HG02981 (cell line): ENCODE data around the gene TYSND1.
A peak's percentile ranks its signal among the peaks of the same experiment; 100 is the strongest.
"Not testable (repeated sequence)": the region's sequence is repeated elsewhere in the genome, so short reads cannot be mapped to it uniquely, and the experiment has no call there.

Experiments
- ATAC-seq: cut with Tn5 transposase; IDR thresholded peaks from one replicate; pipeline ENCODE4 v1.9.1; 2021; ENCODE audit warnings: mild to moderate bottlenecking, moderate library complexity; ENCODE audit not compliant: unreplicated experiment

TYSND1 gene

DNA sequence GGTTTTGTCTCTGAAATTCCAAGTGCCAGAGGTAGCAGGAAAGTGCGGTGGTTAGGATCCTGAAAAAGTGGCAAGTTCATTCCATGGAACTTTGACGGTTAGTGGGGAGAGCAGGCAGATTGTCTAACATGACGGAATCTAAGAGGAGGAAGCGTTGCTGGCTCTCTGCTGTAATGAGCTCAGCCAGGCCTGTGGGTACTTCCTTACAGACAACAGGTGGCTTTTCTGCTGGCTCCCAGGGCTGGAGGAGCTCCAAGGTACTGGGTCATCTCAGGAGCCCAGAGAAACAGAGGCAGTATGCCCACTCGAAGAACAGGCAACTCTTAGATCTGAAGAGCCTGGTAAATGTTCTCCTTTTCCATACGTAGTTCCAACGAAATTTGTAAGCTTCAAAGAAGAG lies 10.8 kb downstream of the TYSND1 start:
- no peak for ATAC-seq

DNA sequence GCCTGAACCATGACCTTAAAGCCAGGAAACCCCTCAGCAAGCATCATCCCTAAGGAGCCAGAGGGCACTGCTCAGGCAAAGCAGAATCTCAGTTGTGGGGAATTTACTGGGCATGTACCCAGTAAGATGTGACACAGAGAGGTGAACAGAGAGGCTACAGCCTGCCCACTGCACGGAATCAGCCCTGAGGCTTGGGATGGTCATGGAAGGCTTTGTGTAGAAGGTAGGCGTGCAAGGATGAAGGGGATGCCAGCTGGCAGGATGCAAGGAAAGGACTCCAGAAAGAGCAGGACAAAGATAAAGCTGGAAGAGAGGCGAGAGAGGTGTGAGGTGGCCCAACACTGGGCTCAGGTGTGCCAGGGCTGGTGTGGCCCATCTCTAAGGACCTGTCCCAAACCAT lies 11.5 kb downstream of the TYSND1 start:
- ATAC-seq, result no peak

GRCh38 chr10:70132098-70133029 lies 14.1 kb downstream of the TYSND1 start, which contains the start of gene AIFM2:
AIFM2 (minus strand) TSS chr10:70132825; CDS start chr10:70124084, 8,741 bp downstream.
- ATAC-seq, result peak; percentile 82

DNA sequence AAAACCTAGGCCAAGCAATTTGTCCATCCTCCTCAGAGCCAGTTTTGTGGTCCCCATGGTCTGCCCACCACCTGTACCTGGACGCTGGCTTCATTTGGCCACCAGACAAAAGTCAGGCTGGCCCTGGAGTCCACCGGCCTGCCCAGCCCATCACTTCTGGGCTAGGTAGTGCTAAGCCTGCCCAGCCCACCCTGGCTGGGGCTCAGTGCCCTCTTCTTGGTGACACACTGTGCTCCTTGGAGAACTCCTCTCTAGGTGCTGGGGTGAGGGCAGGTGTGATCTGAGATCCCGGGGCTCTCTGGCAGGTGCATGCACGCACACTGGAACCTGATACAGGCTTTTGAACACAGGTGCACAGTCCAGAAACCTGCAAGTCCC lies 15.0 kb downstream of the TYSND1 start:
- ATAC-seq, result no peak

GRCh38 chr10:70130878-70131559 lies 15.5 kb downstream of the TYSND1 start:
- no peak for ATAC-seq

GRCh38 chr10:70126700-70127395 lies 19.7 kb downstream of the TYSND1 start:
- no peak for ATAC-seq

DNA sequence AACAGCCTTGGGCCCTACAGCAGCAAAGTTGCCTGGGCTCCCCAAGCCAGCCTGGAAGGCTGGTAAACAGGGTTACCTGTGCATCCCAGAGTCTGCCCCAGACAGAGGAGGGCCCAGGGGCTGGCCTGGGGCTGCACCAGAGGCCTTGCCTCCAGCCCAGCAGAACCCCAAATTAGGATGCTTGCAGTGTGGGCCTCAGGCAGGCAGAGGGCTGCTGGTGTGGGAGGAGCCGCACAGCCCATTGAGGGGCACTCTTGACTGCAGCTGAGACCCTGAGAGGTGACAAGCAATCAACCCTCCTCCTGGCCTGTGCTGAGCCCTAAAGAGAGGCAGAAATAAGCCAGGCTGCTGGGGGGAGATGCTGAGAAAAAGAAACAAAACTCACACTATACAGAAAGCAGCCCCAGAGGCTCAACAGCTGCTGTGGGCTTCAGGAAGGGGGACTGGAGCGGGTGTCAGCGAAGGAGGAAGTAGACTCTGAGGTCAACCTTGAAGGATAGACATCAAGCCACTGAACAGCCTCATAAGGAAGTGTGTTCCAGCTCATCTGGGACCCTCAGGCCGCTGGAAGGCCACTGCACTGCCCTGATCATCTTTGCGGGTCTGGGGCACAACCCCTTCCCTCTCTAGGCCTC lies 20.5 kb downstream of the TYSND1 start:
- ATAC-seq, result no peak

- ATAC-seq, result no peak
Measured at GRCh38 chr10:70124918-70125317, 21.6 kb downstream of the TYSND1 start.

DNA sequence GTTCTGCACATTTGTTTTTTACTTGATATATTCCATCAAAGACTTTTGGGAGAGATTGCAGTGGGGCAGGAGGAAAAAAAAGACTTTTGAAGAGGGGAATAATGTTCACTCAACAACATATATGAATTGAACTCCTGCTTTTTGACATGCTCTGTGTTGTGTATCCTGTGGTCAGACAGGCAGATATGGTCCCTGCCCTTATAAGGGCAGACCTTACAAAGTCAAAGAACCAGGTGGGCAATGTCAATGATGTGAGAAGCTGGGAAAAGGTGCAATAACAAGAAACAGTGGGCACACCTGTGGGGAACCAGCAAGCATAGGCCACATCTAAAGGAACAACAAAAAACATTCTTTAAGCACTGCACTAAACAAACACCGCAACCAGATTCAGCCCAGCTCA lies 22.1 kb downstream of the TYSND1 start:
- no peak for ATAC-seq

DNA sequence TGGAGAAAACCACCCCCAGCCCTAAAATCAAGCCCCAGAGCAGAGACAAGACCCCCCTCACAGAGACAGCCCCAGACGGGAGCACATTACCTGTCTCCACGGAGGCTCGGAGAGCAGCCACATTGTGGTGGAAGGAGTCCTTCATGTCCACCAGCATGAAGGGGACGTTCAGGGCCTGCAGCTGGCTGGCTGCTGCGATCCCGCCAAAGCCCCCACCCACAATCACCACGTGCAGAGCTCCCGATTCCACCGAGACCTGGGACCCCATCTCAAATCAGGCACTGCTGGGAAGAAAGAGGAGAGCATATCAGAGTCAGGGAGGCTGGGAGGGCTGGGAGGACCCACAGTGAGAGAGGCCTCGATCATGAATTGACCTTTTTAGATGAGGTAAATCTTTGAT lies 22.7 kb downstream of the TYSND1 start:
- ATAC-seq, result no peak

DNA sequence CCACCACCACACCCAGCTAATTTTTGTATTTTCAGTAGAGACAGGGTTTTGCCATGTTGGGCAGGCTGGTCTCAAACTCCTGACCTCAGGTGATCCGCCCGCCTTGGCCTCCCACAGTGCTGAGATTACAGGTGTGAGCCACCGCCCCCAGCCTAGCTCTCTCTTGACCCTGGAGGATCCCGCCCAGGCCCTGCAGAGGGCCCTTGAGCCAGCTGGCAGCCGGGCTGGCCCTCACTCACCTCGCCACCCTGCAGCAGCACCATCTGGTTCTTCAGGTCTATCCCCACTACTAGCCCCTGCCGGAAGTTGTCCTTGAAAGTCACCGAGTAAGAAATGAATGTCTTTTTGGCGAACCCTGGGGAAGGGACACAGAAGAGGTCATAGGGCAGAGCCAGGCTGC lies 23.3 kb downstream of the TYSND1 start:
- not testable (repeated sequence) for ATAC-seq

- no peak for ATAC-seq
Measured at GRCh38 chr10:70122742-70123141, 23.8 kb downstream of the TYSND1 start.

DNA sequence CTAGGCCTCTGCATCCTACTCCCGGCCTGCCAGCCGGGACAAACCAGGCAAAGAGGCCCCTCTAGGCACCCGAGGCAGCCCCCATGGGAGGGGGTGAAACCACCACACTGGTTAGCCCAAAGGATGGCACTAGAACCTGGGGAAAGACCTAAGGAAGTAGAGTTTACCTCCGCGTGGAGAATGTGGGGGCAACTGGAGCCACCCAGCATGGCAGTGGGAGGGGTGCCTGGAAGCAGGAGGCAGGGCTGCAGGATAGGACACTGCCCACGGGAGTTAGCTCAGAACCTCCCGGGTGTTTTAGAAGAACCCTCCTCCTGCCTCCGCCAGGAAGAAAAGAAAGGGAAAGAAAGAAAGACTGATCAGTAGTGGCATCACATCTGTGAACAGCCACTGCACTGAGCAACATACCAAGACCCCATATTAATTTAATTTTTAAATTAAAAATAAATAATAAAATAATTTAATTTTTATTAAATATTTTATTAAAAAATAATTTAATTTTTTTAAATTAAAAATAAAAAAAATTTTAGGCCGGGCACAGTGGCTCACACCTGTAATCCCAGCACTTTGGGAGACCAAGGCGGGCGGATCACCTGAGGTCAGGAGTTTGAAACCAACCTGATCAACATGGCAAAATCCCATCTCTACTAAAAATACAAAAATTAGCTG lies 25.1 kb downstream of the TYSND1 start:
- no peak for ATAC-seq

DNA sequence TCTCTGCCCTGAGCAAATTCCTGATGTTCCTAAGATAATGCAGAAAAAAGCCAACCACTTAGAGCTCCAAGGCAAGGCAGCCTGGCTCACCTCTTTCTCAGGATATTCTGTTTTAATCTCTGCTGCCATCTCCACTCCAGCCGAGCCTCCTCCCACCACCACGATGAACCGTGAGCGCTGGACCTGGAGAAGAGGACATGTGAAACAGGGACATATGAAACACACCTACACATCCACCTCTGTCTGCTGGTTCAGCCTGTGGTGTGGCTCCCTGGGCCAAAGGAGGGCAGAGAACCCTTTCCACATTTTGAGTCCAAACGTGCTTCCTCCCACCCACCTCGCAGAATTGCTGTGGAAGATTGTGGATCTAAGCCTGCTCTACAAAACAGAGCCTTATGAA lies 26.1 kb downstream of the TYSND1 start:
- ATAC-seq, result no peak

GRCh38 chr10:70119623-70120022 lies 26.9 kb downstream of the TYSND1 start:
- ATAC-seq, result no peak

DNA sequence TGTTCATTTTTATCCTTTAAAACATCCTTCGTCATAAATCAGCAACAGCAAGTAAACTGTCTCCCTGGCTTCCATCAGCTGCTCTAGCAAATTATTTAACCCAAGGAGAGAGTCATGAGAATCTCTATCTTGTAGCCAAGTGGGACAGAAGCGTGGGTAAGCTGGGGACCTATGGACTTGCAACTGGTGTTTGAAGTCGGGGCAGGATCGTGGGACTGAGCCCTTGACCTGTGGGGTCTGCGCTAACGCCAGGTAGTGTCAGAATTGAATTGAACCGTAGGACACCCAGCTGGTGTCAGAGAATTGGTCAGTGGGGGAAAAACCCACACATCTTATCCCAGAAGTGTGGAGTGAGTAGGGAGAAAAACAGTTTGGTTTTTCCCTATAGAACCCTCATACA lies 27.3 kb downstream of the TYSND1 start:
- ATAC-seq, result no peak

- no peak for ATAC-seq
Measured at GRCh38 chr10:70118196-70118595, 28.3 kb downstream of the TYSND1 start.

GRCh38 chr10:70117646-70118045 lies 28.9 kb downstream of the TYSND1 start:
- no peak for ATAC-seq

DNA sequence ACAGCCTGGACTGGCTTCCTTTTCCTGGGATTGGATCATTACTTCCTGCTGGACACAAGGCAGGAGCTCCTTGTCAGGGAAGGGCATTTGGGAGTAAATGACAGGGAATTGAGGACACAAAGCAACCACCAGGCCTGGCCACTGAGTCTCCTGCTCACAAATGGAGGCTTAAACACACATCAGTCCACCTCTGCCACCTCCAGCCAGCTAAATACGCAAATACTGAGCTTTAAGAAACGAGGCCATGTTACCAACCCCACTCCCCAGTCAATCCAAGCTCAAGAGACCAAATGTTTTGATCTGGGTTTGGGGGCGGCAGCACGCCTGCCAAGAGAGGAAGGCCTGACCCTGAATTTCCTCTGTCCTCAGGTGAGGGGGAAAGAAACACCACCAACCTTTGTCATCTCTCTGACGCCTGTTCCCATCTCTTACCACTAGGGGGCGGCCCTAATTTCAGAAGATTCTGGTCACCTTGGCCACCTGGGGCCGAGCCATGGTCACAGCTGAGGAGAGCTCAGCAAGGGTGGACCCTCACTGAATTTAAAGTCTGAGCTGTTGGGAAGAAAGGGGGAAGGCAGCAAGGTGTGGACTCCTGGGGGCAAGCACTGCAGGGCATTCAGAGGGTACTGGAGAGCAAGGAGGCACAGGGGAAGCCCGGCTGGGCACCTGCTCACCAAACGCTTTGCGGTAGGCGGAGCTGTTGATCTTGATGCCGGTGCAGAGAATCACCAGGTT lies 30.4 kb downstream of the TYSND1 start:
- no peak for ATAC-seq

- ATAC-seq, result no peak
Measured at GRCh38 chr10:70114902-70115301, 31.6 kb downstream of the TYSND1 start.
